BJ (cell line): ENCODE results near the gene CCDC141. TPM values are rescaled to one million over a fixed set of nuclear protein-coding genes. Genes with fewer than 3 reads are reported as not detected.

ENCODE experiments used
- CTCF ChIA-PET: fragments of 350-600 bp; formaldehyde crosslinking; extraction: SDS; loops from one replicate; lab custom pipeline; 2021; ENCODE audit warnings: antibody characterized with exemption, inconsistent platforms; lab: Yijun Ruan, JAX
- POLR2A ChIA-PET: fragments of 300-600 bp; sonication (Branson Sonifier 250); formaldehyde crosslinking; extraction: SDS; loops from one replicate; lab custom pipeline; 2021; ENCODE audit warnings: antibody characterized with exemption; lab: Charles Lee
- DNase-seq: peaks from one replicate; pipeline ENCODE4 v3.0.0-alpha.2; 2011; ENCODE audit warnings: low read depth
- H3K27me3 ChIP-seq: 2 replicates; pipeline ENCODE4 v1.6.0; 2011; ENCODE audit warnings: low read length; ENCODE audit not compliant: control insufficient read depth, insufficient read depth
- H3K36me3 ChIP-seq: 2 replicates; pipeline ENCODE4 v1.5.1; 2011; ENCODE audit warnings: low read length; ENCODE audit not compliant: control insufficient read depth, insufficient read depth
- H3K4me3 ChIP-seq: 2 replicates; pipeline ENCODE4 v1.5.1; 2011; ENCODE audit warnings: low read depth, mild to moderate bottlenecking, control low read depth, low read length
- CTCF ChIP-seq: IDR thresholded peaks from 2 replicates; pipeline ENCODE4 v1.5.1; 2011; ENCODE audit warnings: low read depth, mild to moderate bottlenecking, control low read depth, inconsistent platforms, low read length, moderate library complexity; ENCODE audit not compliant: insufficient read depth
- polyA plus RNA-seq: library from polyadenylated mRNA; depleted of rRNA; stranded (reverse); fragments of >200 nt; gene quantifications from 2 replicates; pipeline ENCODE4 v1.2.3, GENCODE V29; 2011

CCDC141 gene
- polyA plus RNA-seq, 1 experiment, result not detected

- no peak for DNase-seq
- TF ChIP-seq CTCF, result no peak
- Histone ChIP-seq H3K4me3 (no peak overlapping the region), H3K27me3 (no peaks in the 10 kb centered on the region), H3K36me3 (no peaks in the 10 kb centered on the region)
- POLR2A ChIA-PET, result no interaction called here
- CTCF ChIA-PET, result interaction anchor here (1.2 kb wide), 2 partner anchors 15 to 16 kb away, joined by 4 read pairs; no protein-coding TSS in a partner anchor
Measured at GRCh38 chr2:178811901-178812300, 238.0 kb downstream of the CCDC141 start.

GRCh38 chr2:178811045-178811444, 238.9 kb downstream of the CCDC141 start:
- DNase-seq, result no peak
- TF ChIP-seq CTCF, result no peak
- POLR2A ChIA-PET, result no interaction called here
- H3K27me3 ChIP-seq, result no peaks in the 10 kb centered on the region
- CTCF ChIA-PET, result interaction anchor here (1.2 kb wide), 1 partner anchor 15 kb away, joined by 4 read pairs; no protein-coding TSS in a partner anchor
- no peak overlapping the region for H3K4me3 ChIP-seq
- no peaks in the 10 kb centered on the region for H3K36me3 ChIP-seq

- H3K36me3 ChIP-seq, result no peaks in the 10 kb centered on the region
- DNase-seq, result no peak
- no peaks in the 10 kb centered on the region for H3K27me3 ChIP-seq
- CTCF ChIA-PET, result no interaction called here
- TF ChIP-seq CTCF, result no peak
- POLR2A ChIA-PET, result no interaction called here
- no peak overlapping the region for H3K4me3 ChIP-seq
Measured at GRCh38 chr2:178810422-178810821, 239.5 kb downstream of the CCDC141 start.

GRCh38 chr2:178807227-178808008, 242.5 kb downstream of the CCDC141 start, which contains the start of gene TTN:
Gene TTN, minus strand, starts transcription at chr2:178807423. Its CDS starts 2,781 bp downstream, at chr2:178804642.
- CTCF ChIA-PET, result no interaction called here
- DNase-seq, result no peak

More at GRCh38 chr2:178807227-178808008, 242.5 kb downstream of the CCDC141 start, which contains the start of gene TTN:
- Histone ChIP-seq H3K36me3 (no peaks in the 10 kb centered on the region), H3K27me3 (no peaks in the 10 kb centered on the region), H3K4me3 (no peak within 1 kb of the TSS)
- TF ChIP-seq CTCF, result no peak
- POLR2A ChIA-PET, result no interaction called here
